Vagina (tissue), 2 donors: ENCODE measurements around the gene MRPL18. TPM values are rescaled to one million over a fixed set of nuclear protein-coding genes. Genes with fewer than 3 reads are reported as not detected.

Experiments
- DNase-seq, 2 donors: peaks; one replicate each; pipeline ENCODE4 v3.0.0-alpha.2; 2017; ENCODE audit errors: extremely low spot score in 2 of 2
- H3K27ac ChIP-seq: fragments of 200-600 bp; sonication (generic); one replicate; pipeline ENCODE4 v1.5.1; 2019
- H3K27me3 ChIP-seq: fragments of 200-600 bp; sonication (generic); one replicate; pipeline ENCODE4 v1.5.1; 2019
- H3K36me3 ChIP-seq, 2 donors: fragments of 200-600 bp; sonication (generic); one replicate each; pipeline ENCODE4 v1.5.1; 2017 to 2019
- H3K4me1 ChIP-seq: fragments of 200-600 bp; sonication (generic); one replicate; pipeline ENCODE4 v1.5.1; 2019
- H3K4me3 ChIP-seq, 2 donors: fragments of 200-600 bp; sonication (generic); 1 replicate in 1 of 2; 2 replicates in 1 of 2; pipeline ENCODE4 v1.5.1; 2016 to 2019
- H3K9me3 ChIP-seq: fragments of 200-600 bp; sonication (generic); one replicate; pipeline ENCODE4 v1.5.1; 2019
- POLR2A ChIP-seq, 2 donors: fragments of 450-650 bp; IDR thresholded peaks; one replicate each; pipeline ENCODE4 v1.6.1; 2017; ENCODE audit warnings: antibody characterized with exemption in 2 of 2, mild to moderate bottlenecking in 2 of 2, moderate library complexity in 2 of 2
- POLR2AphosphoS5 ChIP-seq, 2 donors: sonication (generic); formaldehyde crosslinking; IDR thresholded peaks; one replicate each; pipeline ENCODE4 v1.9.0; 2017; ENCODE audit warnings: antibody characterized with exemption in 2 of 2, mild to moderate bottlenecking in 2 of 2, low read depth in 1 of 2; ENCODE audit not compliant: insufficient read depth in 1 of 2
- intact Hi-C: fragments of 100-400 bp; cut with DNase I; formaldehyde crosslinking; loops from one replicate; pipeline ENCODE4 v1.15.1; 2023
- total RNA-seq: library from RNA; depleted of rRNA; stranded (reverse); fragments of >200 nt; gene quantifications from one replicate; pipeline ENCODE4 v1.2.3, GENCODE V29; 2016
- TF ChIP-seq, protein P1 (sequence below), 3 experiments: fragments of 450-650 bp in 2 of 3; fragments of 200-600 bp in 1 of 3; sonication (generic) in 1 of 3; IDR thresholded peaks; one replicate each; pipeline ENCODE4 v1.5.1; 2017 to 2019; ENCODE audit warnings: antibody characterized with exemption in 3 of 3, mild to moderate bottlenecking in 2 of 3, moderate library complexity in 2 of 3

The MRPL18 gene
- total RNA-seq, 1 donor from 2014 or later: 58.7 TPM

DNA sequence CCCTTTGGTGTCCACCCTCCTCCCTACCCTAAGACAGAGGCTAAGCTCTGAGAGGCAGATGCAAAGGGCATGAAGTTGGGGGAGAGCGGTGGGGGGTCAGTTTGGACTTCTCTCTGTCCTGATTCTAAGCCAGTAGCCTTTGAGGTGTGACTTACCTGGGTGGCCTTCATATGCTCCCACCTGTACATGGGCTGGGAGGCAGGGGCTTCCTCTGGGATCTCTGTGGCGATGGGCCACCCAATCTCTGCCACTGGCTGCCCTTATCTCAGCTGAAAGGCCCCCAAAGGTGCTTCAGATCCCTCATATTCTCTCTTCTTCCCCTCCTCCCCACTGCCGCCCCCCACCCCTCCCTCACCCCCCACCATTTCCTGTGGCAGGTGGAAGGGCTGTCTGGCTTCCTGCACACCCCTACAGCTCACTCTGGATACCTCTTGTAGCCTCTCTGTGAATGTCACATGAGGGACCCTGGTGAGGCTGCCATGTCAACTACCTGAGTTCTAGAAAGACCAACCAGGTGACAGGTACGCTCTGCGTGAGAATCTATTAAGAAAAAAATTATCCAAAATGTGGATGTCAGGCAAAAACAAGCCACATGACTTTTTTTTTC is 43.8 kb downstream of the MRPL18 start:
- intact Hi-C loops: no loop called here
- Histone ChIP-seq H3K4me3 (no peak overlapping the region), H3K36me3 (no peaks in the 10 kb centered on the region), H3K27ac (peak overlapping the region; percentile 12), H3K9me3 (no peaks in the 10 kb centered on the region), H3K27me3 (no peaks in the 10 kb centered on the region), H3K4me1 (peaks cover 12% of the 10 kb centered on the region)
- TF ChIP-seq POLR2AphosphoS5 (IDR thresholded peaks at IDR 0.05; ENCODE audit: insufficient read depth in 1 of 2, low read depth in 1 of 2) (no peak), POLR2A (IDR thresholded peaks at IDR 0.05) (no peak)
- TF ChIP-seq, protein P1, sequence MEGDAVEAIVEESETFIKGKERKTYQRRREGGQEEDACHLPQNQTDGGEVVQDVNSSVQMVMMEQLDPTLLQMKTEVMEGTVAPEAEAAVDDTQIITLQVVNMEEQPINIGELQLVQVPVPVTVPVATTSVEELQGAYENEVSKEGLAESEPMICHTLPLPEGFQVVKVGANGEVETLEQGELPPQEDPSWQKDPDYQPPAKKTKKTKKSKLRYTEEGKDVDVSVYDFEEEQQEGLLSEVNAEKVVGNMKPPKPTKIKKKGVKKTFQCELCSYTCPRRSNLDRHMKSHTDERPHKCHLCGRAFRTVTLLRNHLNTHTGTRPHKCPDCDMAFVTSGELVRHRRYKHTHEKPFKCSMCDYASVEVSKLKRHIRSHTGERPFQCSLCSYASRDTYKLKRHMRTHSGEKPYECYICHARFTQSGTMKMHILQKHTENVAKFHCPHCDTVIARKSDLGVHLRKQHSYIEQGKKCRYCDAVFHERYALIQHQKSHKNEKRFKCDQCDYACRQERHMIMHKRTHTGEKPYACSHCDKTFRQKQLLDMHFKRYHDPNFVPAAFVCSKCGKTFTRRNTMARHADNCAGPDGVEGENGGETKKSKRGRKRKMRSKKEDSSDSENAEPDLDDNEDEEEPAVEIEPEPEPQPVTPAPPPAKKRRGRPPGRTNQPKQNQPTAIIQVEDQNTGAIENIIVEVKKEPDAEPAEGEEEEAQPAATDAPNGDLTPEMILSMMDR (IDR thresholded peaks at IDR 0.05): no peak
- no peak for DNase-seq

DNA sequence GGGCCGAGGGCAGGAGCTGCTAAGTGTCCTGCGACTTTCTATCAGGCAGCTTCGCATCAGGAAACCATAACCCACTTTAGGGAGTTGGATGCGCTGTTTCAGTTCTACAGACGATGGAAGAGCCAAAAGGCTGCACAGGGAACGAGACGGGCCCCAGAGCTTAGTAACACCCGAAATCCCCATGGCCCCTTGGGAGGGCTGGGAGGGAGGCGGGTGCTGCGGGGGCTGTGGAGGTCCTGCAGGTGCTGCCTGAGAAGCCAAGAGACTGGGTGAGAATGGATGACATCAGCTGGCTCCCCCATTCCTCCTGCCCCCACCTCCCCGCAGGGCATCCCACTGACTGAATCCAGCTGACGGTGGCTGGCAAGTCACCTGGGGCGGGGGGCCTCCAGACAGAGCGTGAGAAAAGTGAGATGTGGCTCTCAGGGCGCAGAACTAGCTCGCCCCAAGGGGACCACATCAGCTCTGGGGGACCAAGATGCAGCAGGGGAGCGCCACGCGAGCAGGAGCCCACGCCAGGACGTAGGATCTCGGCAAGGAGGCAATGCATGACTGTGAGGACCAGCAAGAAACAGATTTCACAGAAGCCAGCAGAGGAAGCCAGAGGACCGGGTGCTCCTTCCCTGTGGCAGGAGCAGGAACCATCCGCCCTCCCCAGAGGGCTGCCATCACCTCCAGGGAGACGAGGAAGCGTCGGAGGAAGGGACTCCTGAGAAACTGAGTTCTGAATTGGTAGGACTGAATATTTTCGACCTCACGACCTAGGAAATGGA is 46.6 kb downstream of the MRPL18 start:
- no peaks in the 10 kb centered on the region for H3K9me3 ChIP-seq
- no peaks in the 10 kb centered on the region for H3K27me3 ChIP-seq
- H3K4me1 ChIP-seq: peaks cover 12% of the 10 kb centered on the region
- H3K27ac ChIP-seq: no peak overlapping the region
- no peak overlapping the region for H3K4me3 ChIP-seq
- no peak for DNase-seq
- no peaks in the 10 kb centered on the region for H3K36me3 ChIP-seq
- no peak for TF ChIP-seq POLR2AphosphoS5 (IDR thresholded peaks at IDR 0.05; ENCODE audit: insufficient read depth in 1 of 2, low read depth in 1 of 2)
- TF ChIP-seq, protein P1 (IDR thresholded peaks at IDR 0.05): no peak
- no peak for TF ChIP-seq POLR2A (IDR thresholded peaks at IDR 0.05)
- intact Hi-C loops: no loop called here

DNA sequence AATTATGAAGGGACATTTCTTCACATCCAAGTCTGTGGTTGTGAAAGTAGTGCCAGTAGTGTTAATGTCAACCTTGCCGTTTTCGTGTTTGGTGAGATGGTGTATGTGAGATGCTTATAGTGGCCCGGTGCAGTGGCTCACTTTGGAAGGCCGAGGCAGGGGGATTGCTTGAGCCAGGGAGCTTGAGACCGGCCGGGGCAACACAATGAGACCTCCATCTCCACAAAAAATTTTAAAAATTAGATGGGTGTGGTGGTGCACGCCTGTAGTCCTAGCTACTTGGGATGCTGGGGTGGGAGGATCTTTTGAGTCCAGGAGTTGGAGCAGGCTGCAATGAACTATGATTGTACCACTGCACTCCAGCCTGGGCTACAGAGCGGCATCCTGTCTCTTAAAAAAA is 47.2 kb downstream of the MRPL18 start:
- H3K4me1 ChIP-seq: peaks cover 12% of the 10 kb centered on the region
- no peak overlapping the region for H3K4me3 ChIP-seq
- no peaks in the 10 kb centered on the region for H3K27me3 ChIP-seq
- no peak overlapping the region for H3K27ac ChIP-seq
- peak in 1 of 2 donors; percentile 44 for DNase-seq
- no peaks in the 10 kb centered on the region for H3K9me3 ChIP-seq
- intact Hi-C loops: no loop called here
- TF ChIP-seq, protein P1 (IDR thresholded peaks at IDR 0.05): no peak
- TF ChIP-seq POLR2A (IDR thresholded peaks at IDR 0.05) (no peak), POLR2AphosphoS5 (IDR thresholded peaks at IDR 0.05; ENCODE audit: insufficient read depth in 1 of 2, low read depth in 1 of 2) (no peak)
- H3K36me3 ChIP-seq: no peaks in the 10 kb centered on the region

DNA sequence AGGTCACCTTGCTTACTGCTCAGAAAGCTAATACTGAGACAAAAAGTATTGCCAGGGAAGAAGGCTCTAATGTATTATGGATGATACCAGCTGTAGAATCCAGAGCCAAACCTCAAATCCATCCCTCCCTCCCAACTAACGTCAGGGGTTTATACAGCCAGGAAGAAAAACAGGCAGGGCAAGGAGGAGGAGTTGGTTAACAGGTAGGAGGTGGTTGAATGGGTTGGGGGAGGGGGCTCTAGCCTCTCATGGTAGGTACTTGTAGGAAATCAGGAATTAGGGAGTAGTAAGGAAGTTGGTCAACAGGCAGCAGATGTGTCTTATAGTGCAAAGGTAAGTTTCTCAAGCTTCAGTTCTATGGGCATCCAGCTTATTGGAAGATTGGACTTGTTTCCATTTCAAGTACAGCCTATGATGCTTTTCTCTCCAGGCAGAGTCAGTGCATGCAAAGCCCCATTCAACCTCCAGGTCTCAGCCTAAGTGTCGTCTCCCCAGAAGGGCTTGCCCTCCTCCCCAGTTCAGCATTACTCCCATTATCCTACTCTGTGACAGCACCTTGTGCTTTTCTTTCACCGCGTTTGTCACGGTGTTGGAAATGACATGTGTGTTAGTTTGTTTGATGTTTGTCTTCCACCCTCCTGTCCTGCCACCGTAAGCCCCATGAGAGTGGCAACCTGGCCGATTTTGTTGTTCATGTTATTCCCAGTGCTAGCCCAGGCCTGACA is 47.9 kb downstream of the MRPL18 start:
- no peak for TF ChIP-seq POLR2A (IDR thresholded peaks at IDR 0.05)
- TF ChIP-seq, protein P1 (IDR thresholded peaks at IDR 0.05): no peak
- TF ChIP-seq POLR2AphosphoS5 (IDR thresholded peaks at IDR 0.05; ENCODE audit: insufficient read depth in 1 of 2, low read depth in 1 of 2): no peak
- H3K27me3 ChIP-seq: no peaks in the 10 kb centered on the region
- no peaks in the 10 kb centered on the region for H3K9me3 ChIP-seq
- H3K4me1 ChIP-seq: peaks cover 9% of the 10 kb centered on the region
- no peak overlapping the region for H3K27ac ChIP-seq
- H3K4me3 ChIP-seq: no peak overlapping the region
- intact Hi-C loops: no loop called here
- H3K36me3 ChIP-seq: no peaks in the 10 kb centered on the region
- DNase-seq: peak in 1 of 2 donors; percentile 62
